Transverse colon (tissue), 4 donors: ENCODE data around the gene APPBP2.

ENCODE experiments used
- CTCF ChIP-seq, 5 experiments: fragments of 200-600 bp in 3 of 5; fragments of 450-650 bp in 2 of 5; sonication (generic) in 3 of 5; IDR thresholded peaks; 1 replicate in 2 of 5; 2 replicates in 3 of 5; pipeline ENCODE4 v1.5.1; 2016 to 2017; ENCODE audit warnings: antibody characterized with exemption in 5 of 5, inconsistent platforms in 3 of 5, mild to moderate bottlenecking in 2 of 5, moderate library complexity in 1 of 5
- EP300 ChIP-seq: sonication (generic); formaldehyde crosslinking; IDR thresholded peaks from one replicate; pipeline ENCODE4 v1.6.1; 2017; ENCODE audit warnings: antibody characterized with exemption, low read depth
- POLR2A ChIP-seq: fragments of 450-650 bp; IDR thresholded peaks from one replicate; pipeline ENCODE4 v1.6.1; 2016; ENCODE audit warnings: antibody characterized with exemption, mild to moderate bottlenecking, moderate library complexity
- POLR2AphosphoS5 ChIP-seq, 3 donors: sonication (generic); formaldehyde crosslinking; IDR thresholded peaks; one replicate each; pipeline ENCODE4 v1.6.1; 2016; ENCODE audit warnings: antibody characterized with exemption in 3 of 3

DNA sequence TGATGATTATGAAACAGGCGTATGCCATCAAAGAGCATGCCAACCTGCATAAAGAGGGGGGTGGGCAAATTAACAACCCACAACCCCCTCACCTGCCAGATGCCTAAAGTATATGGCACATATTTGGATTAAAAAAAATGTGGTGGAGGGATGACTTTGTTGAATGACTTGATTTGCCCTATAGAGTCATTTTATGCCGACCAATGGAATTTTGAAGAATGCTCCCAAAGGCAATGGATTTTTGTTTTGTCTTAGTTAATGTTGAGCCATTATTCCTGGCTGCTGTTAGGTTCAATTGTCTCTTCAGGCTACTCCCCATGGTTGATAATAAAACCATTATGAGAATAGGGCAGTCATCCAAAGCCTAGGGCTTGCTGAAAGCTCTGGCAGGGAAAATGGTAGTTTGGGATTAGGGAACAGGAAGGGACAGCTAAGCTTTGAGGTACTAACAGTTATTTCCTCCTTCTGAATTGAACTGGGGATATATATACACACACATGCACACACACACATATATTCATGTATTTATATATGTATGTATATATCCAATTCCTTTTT, 109.6 kb downstream of the APPBP2 start:
- TF ChIP-seq CTCF (IDR thresholded peaks at IDR 0.05) (no peak), POLR2AphosphoS5 (IDR thresholded peaks at IDR 0.05) (no peak), EP300 (no peak), POLR2A (no peak)
